Activated CD8-positive, alpha-beta memory T cell treated with anti-CD3 and anti-CD28 coated beads, Interleukin-2, amount 50 U/mL, for 24 hours (primary cell): ENCODE results near the gene ATXN7L1.
A peak's percentile ranks its signal among the peaks of the same experiment; 100 is the strongest.
"Not testable (repeated sequence)": the region's sequence is repeated elsewhere in the genome, so short reads cannot be mapped to it uniquely, and the experiment has no call there.

ENCODE experiments used
- DNase-seq: peaks from one replicate; pipeline ENCODE4 v3.0.0-alpha.2; 2020; ENCODE audit errors: extremely low read depth

Gene ATXN7L1

GRCh38 chr7:105860793-105861192, 15.6 kb downstream of the ATXN7L1 start:
- DNase-seq: no peak

- no peak for DNase-seq
Measured at GRCh38 chr7:105857009-105857952, 19.1 kb downstream of the ATXN7L1 start.

GRCh38 chr7:105854498-105854897, 21.9 kb downstream of the ATXN7L1 start:
- no peak for DNase-seq

- DNase-seq: no peak
Measured at GRCh38 chr7:105853931-105854419, 22.4 kb downstream of the ATXN7L1 start.

- DNase-seq: no peak
Measured at GRCh38 chr7:105851064-105851463, 25.3 kb downstream of the ATXN7L1 start.

- DNase-seq: peak; percentile 52
Measured at GRCh38 chr7:105849122-105849855, 27.1 kb downstream of the ATXN7L1 start.

GRCh38 chr7:105846404-105846803, 30.0 kb downstream of the ATXN7L1 start:
- DNase-seq: no peak

- not testable (repeated sequence) for DNase-seq
Measured at GRCh38 chr7:105844681-105845080, 31.7 kb downstream of the ATXN7L1 start.

GRCh38 chr7:105841866-105842265, 34.5 kb downstream of the ATXN7L1 start:
- DNase-seq: no peak

GRCh38 chr7:105840981-105841749, 35.2 kb downstream of the ATXN7L1 start:
- DNase-seq: no peak

GRCh38 chr7:105839266-105839665, 37.1 kb downstream of the ATXN7L1 start:
- DNase-seq: no peak

- DNase-seq: no peak
Measured at GRCh38 chr7:105838627-105839231, 37.7 kb downstream of the ATXN7L1 start.

- no peak for DNase-seq
Measured at GRCh38 chr7:105837765-105838626, 38.4 kb downstream of the ATXN7L1 start.

- DNase-seq: no peak
Measured at GRCh38 chr7:105835441-105835840, 41.0 kb downstream of the ATXN7L1 start.

GRCh38 chr7:105831824-105832535, 44.4 kb downstream of the ATXN7L1 start:
- no peak for DNase-seq

- DNase-seq: no peak
Measured at GRCh38 chr7:105831302-105831620, 45.1 kb downstream of the ATXN7L1 start.

- no peak for DNase-seq
Measured at GRCh38 chr7:105830405-105831301, 45.7 kb downstream of the ATXN7L1 start.

GRCh38 chr7:105829681-105830322, 46.6 kb downstream of the ATXN7L1 start:
- DNase-seq: no peak
